K562 (cell line): Measurements from ENCODE around the gene MPHOSPH9. TPM values are rescaled to one million over a fixed set of nuclear protein-coding genes. Genes with fewer than 3 reads are reported as not detected.

Experiments used
- CXXC5 ChIP-seq: fragments of 250-450 bp; sonication (Bioruptor Pico); IDR thresholded peaks from 2 replicates; pipeline ENCODE4 v1.8.0; 2022; ENCODE audit warnings: inconsistent platforms, mild to moderate bottlenecking, moderate library complexity
- GATAD2B ChIP-seq: fragments of 450-650 bp; IDR thresholded peaks from 2 replicates; pipeline ENCODE4 v1.6.1; 2017; ENCODE audit warnings: mild to moderate bottlenecking, borderline replicate concordance
- GTF2E2 ChIP-seq: fragments of 200-800 bp; sonication (Bioruptor generic); IDR thresholded peaks from 2 replicates; pipeline ENCODE4 v1.6.1; 2016; ENCODE audit warnings: missing genetic modification characterization, missing compliant biosample characterization
- MYBL2 ChIP-seq, 2 experiments: fragments of 450-650 bp in 1 of 2; sonication (generic) in 1 of 2; formaldehyde crosslinking in 1 of 2; IDR thresholded peaks; 2 replicates each; pipeline versions ENCODE4 v1.6.1 to v1.8.1; 2017 to 2022; ENCODE audit warnings: borderline replicate concordance in 1 of 2, inconsistent platforms in 1 of 2, low read depth in 1 of 2, mild to moderate bottlenecking in 1 of 2, missing genetic modification reagents in 1 of 2, moderate library complexity in 1 of 2
- NBN ChIP-seq: fragments of 450-650 bp; IDR thresholded peaks from 2 replicates; pipeline ENCODE4 v1.6.1; 2016; ENCODE audit warnings: low read depth, mild to moderate bottlenecking
- NR2C2 ChIP-seq, 2 experiments: fragments of 200-800 bp in 1 of 2; sonication (Bioruptor generic) in 1 of 2; sonication (generic) in 1 of 2; formaldehyde crosslinking in 1 of 2; IDR thresholded peaks; 2 replicates each; pipeline versions ENCODE4 v1.6.1 to v1.8.0; 2016 to 2022; ENCODE audit warnings: mild to moderate bottlenecking in 1 of 2, missing compliant biosample characterization in 1 of 2, missing genetic modification characterization in 1 of 2, missing genetic modification reagents in 1 of 2
- NR2F6 ChIP-seq: fragments of 450-650 bp; formaldehyde crosslinking; IDR thresholded peaks from 2 replicates; pipeline ENCODE4 v1.4.0; 2020; ENCODE audit warnings: mild to moderate bottlenecking
- NUFIP1 ChIP-seq: fragments of 450-650 bp; IDR thresholded peaks from 2 replicates; pipeline ENCODE4 v1.6.1; 2018; ENCODE audit not compliant: partially characterized antibody
- PTTG1 ChIP-seq: fragments of 450-650 bp; IDR thresholded peaks from 2 replicates; pipeline ENCODE4 v1.6.1; 2016; ENCODE audit warnings: low read depth, mild to moderate bottlenecking, missing genetic modification characterization, missing compliant biosample characterization
- SIRT6 ChIP-seq: IDR thresholded peaks from one replicate; pipeline ENCODE4 v1.6.1; 2012; ENCODE audit warnings: low read depth, mild to moderate bottlenecking, control low read depth, inconsistent platforms, low read length, moderate library complexity
- XRCC5 ChIP-seq: fragments of 200-400 bp; formaldehyde crosslinking; IDR thresholded peaks from 2 replicates; pipeline ENCODE4 v1.6.1; 2017; ENCODE audit warnings: low read depth, mild to moderate bottlenecking, low read length
- ZFPM2 ChIP-seq: fragments of 250-450 bp; sonication (Bioruptor Pico); IDR thresholded peaks from 2 replicates; pipeline ENCODE4 v1.5.1; 2022; ENCODE audit warnings: mild to moderate bottlenecking
- ZNF124 ChIP-seq: sonication (generic); formaldehyde crosslinking; IDR thresholded peaks from 2 replicates; pipeline ENCODE4 v1.8.1; 2022; ENCODE audit warnings: missing genetic modification reagents
- ZNF586 ChIP-seq: fragments of 450-650 bp; formaldehyde crosslinking; conservative IDR thresholded peaks from 2 replicates; pipeline ENCODE4 v1.4.0; 2020; ENCODE audit warnings: mild to moderate bottlenecking, moderate library complexity
- ZNF785 ChIP-seq: fragments of 250-450 bp; sonication (Bioruptor Pico); IDR thresholded peaks from 2 replicates; pipeline ENCODE4 v1.4.0; 2020; ENCODE audit warnings: mild to moderate bottlenecking
- ZNF79 ChIP-seq: fragments of 250-450 bp; sonication (Bioruptor Pico); IDR thresholded peaks from 2 replicates; pipeline ENCODE4 v1.4.0; 2020; ENCODE audit warnings: low read depth, mild to moderate bottlenecking, moderate library complexity
- polyA plus RNA-seq, 8 experiments: library from polyadenylated mRNA; depleted of rRNA in 4 of 8; stranded (reverse) in 5 of 8; unstranded in 3 of 8; fragments of >200 nt; fragmentation: Nextera tagmentation in 2 of 8; fragmentation: Illumina TruSeq in 1 of 8; extraction: Ambion mirVana in 2 of 8; extraction: Trizol in 1 of 8; gene quantifications; 2 replicates each; pipeline versions ENCODE4 v1.2.1 to v1.2.3, GENCODE V29; 2011 to 2014; ENCODE audit warnings: inconsistent platforms in 1 of 8, missing spikeins in 1 of 8
- total RNA-seq, 7 experiments: library from RNA; depleted of rRNA in 6 of 7; stranded (reverse); fragments of >200 nt in 6 of 7; fragmentation: Illumina TruSeq in 2 of 7; extraction: Trizol in 2 of 7; gene quantifications; 2 replicates each; pipeline versions ENCODE4 v1.2.1 to v1.2.3, GENCODE V29; 2011 to 2021; ENCODE audit warnings: low replicate concordance in 1 of 7
- TF ChIP-seq, protein P1 (sequence below): sonication (generic); formaldehyde crosslinking; IDR thresholded peaks from 2 replicates; pipeline ENCODE4 v1.5.0; 2020; ENCODE audit warnings: missing genetic modification reagents
- TF ChIP-seq, protein P2 (sequence below): fragments of 450-650 bp; conservative IDR thresholded peaks from 2 replicates; pipeline ENCODE4 v1.6.1; 2016; ENCODE audit warnings: missing genetic modification characterization, low read depth, mild to moderate bottlenecking, missing compliant biosample characterization, moderate library complexity
- TF ChIP-seq, protein P3 (sequence below): sonication (generic); formaldehyde crosslinking; IDR thresholded peaks from 2 replicates; pipeline ENCODE4 v1.4.0; 2020; ENCODE audit warnings: mild to moderate bottlenecking, missing genetic modification reagents
- TF ChIP-seq, protein P4 (sequence below): fragments of 250-450 bp; sonication (Bioruptor Pico); IDR thresholded peaks from 2 replicates; pipeline ENCODE4 v1.5.0; 2021; ENCODE audit warnings: mild to moderate bottlenecking, moderate library complexity

MPHOSPH9 gene
- total and polyA plus RNA-seq, 9 of the 15 experiments (the other 6 are each of a cell fraction or from before 2014, with no cell fraction given) = 14.2 to 103 (median 54.5) TPM

DNA sequence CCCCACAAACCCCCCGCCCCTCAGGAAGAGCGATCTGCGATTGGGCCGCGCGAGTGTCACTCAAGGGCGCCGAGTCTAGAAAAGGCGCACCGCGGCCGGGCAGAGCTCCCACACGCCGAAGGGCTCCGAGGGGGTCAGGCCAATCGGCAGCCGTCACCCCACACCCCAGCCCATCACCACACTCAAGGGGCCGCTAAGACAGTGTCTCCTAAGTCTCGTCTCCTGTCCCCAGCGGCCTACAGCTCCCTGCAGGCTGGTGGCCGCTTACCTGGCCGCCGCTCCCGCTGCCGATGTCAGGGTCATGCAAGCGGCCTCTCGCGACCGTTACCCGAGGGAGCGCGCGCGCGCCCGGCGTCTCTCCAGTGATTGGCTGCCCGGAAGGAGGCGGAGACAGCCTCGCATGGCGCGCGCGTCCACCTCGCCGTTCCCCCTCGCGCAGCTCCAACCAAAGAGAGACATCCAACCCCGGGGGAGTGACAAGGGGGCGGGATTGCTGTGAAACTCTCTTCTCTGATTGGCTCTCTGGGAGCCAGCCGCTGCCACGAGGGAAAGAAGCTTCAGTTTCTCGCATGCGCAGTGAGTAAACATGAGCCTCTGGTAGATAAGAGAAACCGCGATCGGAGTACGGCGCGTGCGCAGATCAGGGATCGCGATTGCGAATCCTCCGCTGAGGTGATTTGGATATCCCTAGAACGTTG is at the start of gene MPHOSPH9, which contains the start of gene MTRFR (continued):
- TF ChIP-seq NR2C2 (CRISPR knock-in tag; IDR thresholded peaks at IDR 0.05) = 0 out of 2 replicates have a peak, but pooled peaks have one; percentile 36
- TF ChIP-seq NR2C2 (tag; IDR thresholded peaks at IDR 0.05) = peak; percentile 93
- 0 out of 2 replicates have a peak, but pooled peaks have one; percentile 49 for TF ChIP-seq ZFPM2 (CRISPR knock-in tag)
- peak; percentile 21; the same call in 1 of the 2 replicates for TF ChIP-seq GATAD2B
- peak; percentile 99 for TF ChIP-seq GTF2E2 (tag)
- peak; percentile 94 for TF ChIP-seq CXXC5 (CRISPR knock-in tag)
- no peak for TF ChIP-seq ZNF785 (CRISPR knock-in tag)
- TF ChIP-seq NBN = peak; percentile 93
- TF ChIP-seq ZNF586 (CRISPR knock-in tag) = no peak
- TF ChIP-seq NR2F6 (CRISPR knock-in tag) = no peak
- TF ChIP-seq, protein P1, sequence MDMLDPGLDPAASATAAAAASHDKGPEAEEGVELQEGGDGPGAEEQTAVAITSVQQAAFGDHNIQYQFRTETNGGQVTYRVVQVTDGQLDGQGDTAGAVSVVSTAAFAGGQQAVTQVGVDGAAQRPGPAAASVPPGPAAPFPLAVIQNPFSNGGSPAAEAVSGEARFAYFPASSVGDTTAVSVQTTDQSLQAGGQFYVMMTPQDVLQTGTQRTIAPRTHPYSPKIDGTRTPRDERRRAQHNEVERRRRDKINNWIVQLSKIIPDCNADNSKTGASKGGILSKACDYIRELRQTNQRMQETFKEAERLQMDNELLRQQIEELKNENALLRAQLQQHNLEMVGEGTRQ (CRISPR knock-in tag) = peak; percentile 12; the same call in 1 of the 2 replicates
- TF ChIP-seq MYBL2 (IDR thresholded peaks at IDR 0.05; ENCODE audit: low read depth) = peak; percentile 97
- no peak for TF ChIP-seq MYBL2 (CRISPR knock-in tag; IDR thresholded peaks at IDR 0.05; ENCODE audit: borderline replicate concordance)
- TF ChIP-seq SIRT6 = no peak
- TF ChIP-seq, protein P2, sequence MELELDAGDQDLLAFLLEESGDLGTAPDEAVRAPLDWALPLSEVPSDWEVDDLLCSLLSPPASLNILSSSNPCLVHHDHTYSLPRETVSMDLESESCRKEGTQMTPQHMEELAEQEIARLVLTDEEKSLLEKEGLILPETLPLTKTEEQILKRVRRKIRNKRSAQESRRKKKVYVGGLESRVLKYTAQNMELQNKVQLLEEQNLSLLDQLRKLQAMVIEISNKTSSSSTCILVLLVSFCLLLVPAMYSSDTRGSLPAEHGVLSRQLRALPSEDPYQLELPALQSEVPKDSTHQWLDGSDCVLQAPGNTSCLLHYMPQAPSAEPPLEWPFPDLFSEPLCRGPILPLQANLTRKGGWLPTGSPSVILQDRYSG = no peak
- no peak for TF ChIP-seq PTTG1 (tag)
- no peak for TF ChIP-seq ZNF124 (CRISPR knock-in tag)
- no peak for TF ChIP-seq ZNF79 (CRISPR knock-in tag)
- TF ChIP-seq, protein P3, sequence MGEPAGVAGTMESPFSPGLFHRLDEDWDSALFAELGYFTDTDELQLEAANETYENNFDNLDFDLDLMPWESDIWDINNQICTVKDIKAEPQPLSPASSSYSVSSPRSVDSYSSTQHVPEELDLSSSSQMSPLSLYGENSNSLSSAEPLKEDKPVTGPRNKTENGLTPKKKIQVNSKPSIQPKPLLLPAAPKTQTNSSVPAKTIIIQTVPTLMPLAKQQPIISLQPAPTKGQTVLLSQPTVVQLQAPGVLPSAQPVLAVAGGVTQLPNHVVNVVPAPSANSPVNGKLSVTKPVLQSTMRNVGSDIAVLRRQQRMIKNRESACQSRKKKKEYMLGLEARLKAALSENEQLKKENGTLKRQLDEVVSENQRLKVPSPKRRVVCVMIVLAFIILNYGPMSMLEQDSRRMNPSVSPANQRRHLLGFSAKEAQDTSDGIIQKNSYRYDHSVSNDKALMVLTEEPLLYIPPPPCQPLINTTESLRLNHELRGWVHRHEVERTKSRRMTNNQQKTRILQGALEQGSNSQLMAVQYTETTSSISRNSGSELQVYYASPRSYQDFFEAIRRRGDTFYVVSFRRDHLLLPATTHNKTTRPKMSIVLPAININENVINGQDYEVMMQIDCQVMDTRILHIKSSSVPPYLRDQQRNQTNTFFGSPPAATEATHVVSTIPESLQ (CRISPR knock-in tag) = peak; percentile 81; the same call in 1 of the 2 replicates
- TF ChIP-seq NUFIP1 = no peak
- peak; percentile 17; the same call in 1 of the 2 replicates for TF ChIP-seq XRCC5
- TF ChIP-seq, protein P4, sequence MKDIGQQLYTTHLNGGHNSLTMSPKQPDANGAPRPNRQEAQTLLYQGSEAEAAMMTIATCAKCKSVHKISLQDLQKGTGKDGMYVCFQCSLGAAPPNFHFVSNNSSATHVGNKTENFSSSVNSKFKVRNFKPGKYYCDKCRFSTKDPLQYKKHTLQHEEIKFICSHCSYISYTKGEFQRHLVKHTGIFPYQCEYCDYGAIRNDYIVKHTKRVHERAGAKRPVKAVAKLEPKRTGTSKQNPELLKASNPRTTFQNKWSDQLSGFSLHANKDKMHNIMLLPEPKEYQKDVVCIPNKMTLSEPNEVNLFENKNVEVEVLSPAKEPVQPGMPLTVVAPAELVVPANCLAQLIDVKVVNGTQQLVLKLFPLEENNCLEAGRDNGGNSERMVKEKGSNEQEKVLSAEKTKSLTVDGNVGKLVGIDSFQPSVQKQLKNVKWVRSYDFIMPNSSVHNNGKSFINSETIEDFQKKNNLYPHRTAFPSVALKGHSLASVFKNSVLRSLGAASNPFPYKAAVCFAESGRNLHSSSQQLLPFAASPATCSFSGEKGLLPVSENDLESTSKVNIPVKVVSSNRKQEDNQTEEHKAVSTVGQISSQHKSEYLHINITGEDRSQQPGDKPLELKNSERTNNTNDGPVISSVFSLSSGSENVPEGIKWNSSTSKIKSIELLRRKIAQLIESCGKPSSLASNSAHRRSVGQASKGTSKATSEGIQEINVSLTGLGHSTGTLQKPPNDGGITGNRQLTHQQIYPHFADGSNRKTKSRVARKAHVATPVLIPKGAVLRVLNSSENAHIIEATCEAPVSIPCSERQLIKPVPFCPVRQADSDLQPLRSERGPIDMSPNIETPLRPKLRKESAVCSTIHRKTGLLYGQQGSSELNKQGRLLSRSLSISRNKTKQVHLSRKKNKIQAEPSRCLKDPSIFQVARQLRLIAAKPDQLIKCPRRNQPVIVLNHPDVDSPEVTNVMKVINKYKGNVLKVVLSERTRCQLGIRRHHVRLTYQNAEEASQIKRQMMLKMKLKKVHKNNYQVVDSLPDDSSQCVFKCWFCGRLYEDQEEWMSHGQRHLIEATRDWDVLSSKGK = no peak
